Measurements from ENCODE around the gene ZFP57.

DNA sequence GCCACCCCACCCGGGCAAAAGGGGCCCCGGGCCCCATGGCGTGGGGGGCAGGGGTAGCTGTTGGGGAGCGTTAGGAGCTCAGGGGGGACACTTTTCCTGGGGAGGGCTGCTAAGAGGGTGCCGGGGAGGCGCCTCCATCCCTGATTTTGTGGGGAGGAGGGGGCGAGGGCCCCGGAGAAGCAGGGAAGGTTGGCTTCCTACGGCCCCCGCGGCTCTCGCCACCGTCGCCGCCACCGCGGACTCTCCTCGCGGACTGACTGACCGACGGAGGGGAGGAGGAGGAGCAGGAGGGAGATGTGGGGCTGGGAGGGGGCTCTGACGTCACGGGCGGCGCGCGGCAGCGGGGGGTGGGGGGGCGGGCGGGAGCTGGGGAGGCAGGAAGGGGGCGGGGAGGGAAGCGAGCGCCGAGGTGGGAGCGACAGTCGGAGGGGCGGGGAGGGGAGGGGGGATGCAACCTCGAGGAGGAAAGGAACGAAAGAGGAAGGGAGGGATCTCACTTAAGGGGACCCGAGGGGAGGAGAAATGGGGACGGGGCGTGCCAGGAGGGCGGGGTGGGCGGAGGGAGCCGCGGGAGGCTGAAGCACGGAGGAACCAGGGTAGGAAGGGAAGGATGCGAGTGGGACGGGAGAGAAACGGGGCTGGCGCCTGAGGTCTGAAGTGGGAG, 53.1 kb downstream of the ZFP57 start:
- TF ChIP-seq, protein P1, sequence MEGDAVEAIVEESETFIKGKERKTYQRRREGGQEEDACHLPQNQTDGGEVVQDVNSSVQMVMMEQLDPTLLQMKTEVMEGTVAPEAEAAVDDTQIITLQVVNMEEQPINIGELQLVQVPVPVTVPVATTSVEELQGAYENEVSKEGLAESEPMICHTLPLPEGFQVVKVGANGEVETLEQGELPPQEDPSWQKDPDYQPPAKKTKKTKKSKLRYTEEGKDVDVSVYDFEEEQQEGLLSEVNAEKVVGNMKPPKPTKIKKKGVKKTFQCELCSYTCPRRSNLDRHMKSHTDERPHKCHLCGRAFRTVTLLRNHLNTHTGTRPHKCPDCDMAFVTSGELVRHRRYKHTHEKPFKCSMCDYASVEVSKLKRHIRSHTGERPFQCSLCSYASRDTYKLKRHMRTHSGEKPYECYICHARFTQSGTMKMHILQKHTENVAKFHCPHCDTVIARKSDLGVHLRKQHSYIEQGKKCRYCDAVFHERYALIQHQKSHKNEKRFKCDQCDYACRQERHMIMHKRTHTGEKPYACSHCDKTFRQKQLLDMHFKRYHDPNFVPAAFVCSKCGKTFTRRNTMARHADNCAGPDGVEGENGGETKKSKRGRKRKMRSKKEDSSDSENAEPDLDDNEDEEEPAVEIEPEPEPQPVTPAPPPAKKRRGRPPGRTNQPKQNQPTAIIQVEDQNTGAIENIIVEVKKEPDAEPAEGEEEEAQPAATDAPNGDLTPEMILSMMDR (optimal IDR thresholded peaks at IDR 0.05 in 1 of 3, IDR thresholded peaks at IDR 0.05 in 1 of 3, conservative IDR thresholded peaks at IDR 0.05 in 1 of 3; ENCODE audit: extremely low read depth in 1 of 3, insufficient read depth in 2 of 3, low read length in 3 of 3): no peak
- TF ChIP-seq EZH2 (IDR thresholded peaks at IDR 0.05; ENCODE audit: low read length): no peak
